ENCODE data around the gene EFNA3. TPM values are rescaled to one million over a fixed set of nuclear protein-coding genes. Genes with fewer than 3 reads are reported as not detected.
A peak's percentile ranks its signal among the peaks of the same experiment; 100 is the strongest.

EFNA3 gene
- polyA plus RNA-seq, 1 donor (not counting 4 experiments of a cell fraction or from before 2014, with no cell fraction given) = 4.4 TPM

DNA sequence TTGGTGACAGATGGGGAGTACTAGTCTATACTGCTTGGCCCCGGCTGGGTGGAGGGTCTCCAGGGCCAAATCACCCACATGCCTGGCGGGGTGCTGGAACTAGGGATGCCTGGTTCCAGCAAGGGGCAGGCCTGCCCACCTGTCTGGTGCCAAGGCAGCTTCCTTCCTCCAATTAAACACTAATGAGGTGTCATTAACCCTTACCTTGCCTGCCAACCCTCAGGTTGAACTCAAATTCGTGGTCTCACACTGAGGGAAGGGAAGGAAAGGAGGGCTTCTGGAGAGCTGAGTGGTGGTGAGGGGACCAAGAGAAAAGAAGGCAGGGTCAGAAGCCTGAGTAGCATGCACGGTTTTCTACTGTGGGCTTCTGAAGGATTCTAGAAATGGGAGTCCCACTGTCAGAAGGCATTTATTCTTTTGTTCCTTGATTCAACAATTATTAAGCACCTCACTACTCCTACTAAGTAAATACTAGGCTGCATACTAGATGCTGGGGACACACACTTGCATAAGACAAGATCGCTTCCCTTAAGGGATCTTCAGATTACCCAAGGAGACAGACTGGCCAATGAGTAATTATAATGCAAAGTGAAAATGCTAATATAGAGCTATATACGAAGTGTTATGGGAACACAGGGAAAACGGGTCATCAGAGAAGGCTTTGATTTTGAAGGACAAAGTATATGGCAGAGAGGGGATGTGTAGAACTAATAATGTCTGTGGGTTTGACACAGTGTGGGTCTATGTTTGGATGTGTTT lies 5.9 kb upstream of the EFNA3 start:
- H3K9ac ChIP-seq (ENCODE audit: control insufficient read depth, extremely low read depth, insufficient read depth, low read length) = no peak overlapping the region
- FAIRE-seq = no peak
- H3K27ac ChIP-seq (ENCODE audit: control insufficient read depth, insufficient read depth, low read length) = no peak overlapping the region
- TF ChIP-seq, protein P1, sequence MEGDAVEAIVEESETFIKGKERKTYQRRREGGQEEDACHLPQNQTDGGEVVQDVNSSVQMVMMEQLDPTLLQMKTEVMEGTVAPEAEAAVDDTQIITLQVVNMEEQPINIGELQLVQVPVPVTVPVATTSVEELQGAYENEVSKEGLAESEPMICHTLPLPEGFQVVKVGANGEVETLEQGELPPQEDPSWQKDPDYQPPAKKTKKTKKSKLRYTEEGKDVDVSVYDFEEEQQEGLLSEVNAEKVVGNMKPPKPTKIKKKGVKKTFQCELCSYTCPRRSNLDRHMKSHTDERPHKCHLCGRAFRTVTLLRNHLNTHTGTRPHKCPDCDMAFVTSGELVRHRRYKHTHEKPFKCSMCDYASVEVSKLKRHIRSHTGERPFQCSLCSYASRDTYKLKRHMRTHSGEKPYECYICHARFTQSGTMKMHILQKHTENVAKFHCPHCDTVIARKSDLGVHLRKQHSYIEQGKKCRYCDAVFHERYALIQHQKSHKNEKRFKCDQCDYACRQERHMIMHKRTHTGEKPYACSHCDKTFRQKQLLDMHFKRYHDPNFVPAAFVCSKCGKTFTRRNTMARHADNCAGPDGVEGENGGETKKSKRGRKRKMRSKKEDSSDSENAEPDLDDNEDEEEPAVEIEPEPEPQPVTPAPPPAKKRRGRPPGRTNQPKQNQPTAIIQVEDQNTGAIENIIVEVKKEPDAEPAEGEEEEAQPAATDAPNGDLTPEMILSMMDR (optimal IDR thresholded peaks at IDR 0.05 in 1 of 3, IDR thresholded peaks at IDR 0.05 in 1 of 3, conservative IDR thresholded peaks at IDR 0.05 in 1 of 3; ENCODE audit: extremely low read depth in 1 of 3, insufficient read depth in 2 of 3, low read length in 3 of 3) = no peak
- no peak for TF ChIP-seq EZH2 (IDR thresholded peaks at IDR 0.05; ENCODE audit: low read length)
- H3K9me1 ChIP-seq (ENCODE audit: control insufficient read depth, extremely low read depth, insufficient read depth, low read length) = no peaks in the 10 kb centered on the region
- H3K4me2 ChIP-seq (ENCODE audit: control insufficient read depth, extremely low read depth, insufficient read depth, low read depth, low read length) = peak overlapping the region; percentile 49
- H4K20me1 ChIP-seq (ENCODE audit: control insufficient read depth, extremely low read depth, insufficient read depth, low read length) = no peaks in the 10 kb centered on the region
- H2AFZ ChIP-seq (ENCODE audit: control insufficient read depth, low read length) = no peak overlapping the region
- dilution Hi-C loops (cut with MboI; ENCODE audit: extremely low pct_ligation_motif_present, low sequenced_read_pairs) = no loop called here
- no peaks in the 10 kb centered on the region for H3K79me2 ChIP-seq (ENCODE audit: control insufficient read depth, insufficient read depth, low read length)
- no peaks in the 10 kb centered on the region for H3K27me3 ChIP-seq (ENCODE audit: control insufficient read depth, extremely low read depth, insufficient read depth, low read length)
- peaks cover 0 to 11% of the 10 kb centered on the region in 2 experiments for H3K36me3 ChIP-seq (ENCODE audit: control insufficient read depth in 2 of 2, extremely low read depth in 1 of 2, insufficient read depth in 2 of 2, low read length in 2 of 2)
- H3K4me3 ChIP-seq (ENCODE audit: control insufficient read depth in 2 of 3, extremely low read depth in 1 of 3, insufficient read depth in 2 of 3, low read depth in 1 of 3, low read length in 3 of 3) = no peak overlapping the region
- DNase-seq (ENCODE audit: low read depth, low spot score) = no peak
- H3K4me1 ChIP-seq (ENCODE audit: control insufficient read depth, extremely low read depth, insufficient read depth, low read length) = peaks cover 21% of the 10 kb centered on the region
- no peaks in the 10 kb centered on the region for H3K9me3 ChIP-seq (ENCODE audit: control insufficient read depth, low read depth, low read length)

DNA sequence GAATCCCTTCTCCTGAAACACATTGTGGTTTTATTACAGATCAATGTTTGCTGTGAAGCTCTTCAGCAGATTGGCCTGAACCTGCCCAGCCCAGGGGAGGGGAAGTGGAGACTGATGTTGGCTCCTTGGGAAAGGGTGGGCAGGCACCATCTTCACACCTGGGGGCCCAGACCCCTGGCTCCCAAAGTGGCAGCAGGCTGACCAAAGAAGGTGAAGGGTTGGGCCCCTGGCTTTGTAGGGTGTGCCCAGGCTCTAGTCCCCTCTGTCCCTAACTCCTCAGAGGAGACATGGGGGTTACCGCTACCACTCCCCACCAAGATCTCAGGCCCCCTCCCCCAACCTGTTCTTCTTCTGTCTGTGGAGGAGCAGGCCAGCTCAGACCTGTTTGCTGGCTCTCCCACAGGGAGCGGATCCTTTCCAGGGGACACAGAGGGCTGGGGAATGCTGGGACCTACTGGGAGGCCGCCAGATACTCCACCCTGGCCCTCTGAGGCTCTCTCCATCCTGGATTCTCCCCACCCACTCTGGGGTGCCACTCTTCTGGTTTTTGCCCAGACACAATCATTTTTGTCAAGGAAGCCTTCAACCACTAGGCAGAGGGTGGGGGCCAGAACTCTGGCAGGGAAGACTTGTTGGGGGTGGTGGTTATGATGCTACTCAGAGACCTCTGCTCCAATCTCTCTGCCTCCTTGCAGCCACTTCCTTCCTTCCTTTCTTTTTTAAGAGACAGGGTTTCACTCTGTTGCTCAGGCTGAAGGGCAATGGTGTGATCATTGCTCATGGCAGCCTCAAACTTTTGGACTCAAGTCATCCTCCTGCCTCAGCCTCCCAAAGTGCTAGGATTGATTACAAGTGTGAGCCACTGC lies 5.0 kb upstream of the EFNA3 start:
- no peak for DNase-seq (ENCODE audit: low read depth, low spot score)
- no peak overlapping the region for H3K4me3 ChIP-seq (ENCODE audit: control insufficient read depth in 2 of 3, extremely low read depth in 1 of 3, insufficient read depth in 2 of 3, low read depth in 1 of 3, low read length in 3 of 3)
- no peaks in the 10 kb centered on the region for H3K9me3 ChIP-seq (ENCODE audit: control insufficient read depth, low read depth, low read length)
- H3K4me1 ChIP-seq (ENCODE audit: control insufficient read depth, extremely low read depth, insufficient read depth, low read length) = peaks cover 26% of the 10 kb centered on the region
- H3K27me3 ChIP-seq (ENCODE audit: control insufficient read depth, extremely low read depth, insufficient read depth, low read length) = no peaks in the 10 kb centered on the region
- H3K36me3 ChIP-seq (ENCODE audit: control insufficient read depth in 2 of 2, extremely low read depth in 1 of 2, insufficient read depth in 2 of 2, low read length in 2 of 2) = peaks cover 0 to 9% of the 10 kb centered on the region in 2 experiments
- H3K79me2 ChIP-seq (ENCODE audit: control insufficient read depth, insufficient read depth, low read length) = no peaks in the 10 kb centered on the region
- dilution Hi-C loops (cut with MboI; ENCODE audit: extremely low pct_ligation_motif_present, low sequenced_read_pairs) = no loop called here
- no peaks in the 10 kb centered on the region for H3K9me1 ChIP-seq (ENCODE audit: control insufficient read depth, extremely low read depth, insufficient read depth, low read length)
- no peak for FAIRE-seq
- no peak overlapping the region for H3K27ac ChIP-seq (ENCODE audit: control insufficient read depth, insufficient read depth, low read length)
- H3K4me2 ChIP-seq (ENCODE audit: control insufficient read depth, extremely low read depth, insufficient read depth, low read depth, low read length) = peak overlapping the region; percentile 49
- no peaks in the 10 kb centered on the region for H4K20me1 ChIP-seq (ENCODE audit: control insufficient read depth, extremely low read depth, insufficient read depth, low read length)
- no peak for TF ChIP-seq EZH2 (IDR thresholded peaks at IDR 0.05; ENCODE audit: low read length)
- TF ChIP-seq, protein P1 (optimal IDR thresholded peaks at IDR 0.05 in 1 of 3, IDR thresholded peaks at IDR 0.05 in 1 of 3, conservative IDR thresholded peaks at IDR 0.05 in 1 of 3; ENCODE audit: extremely low read depth in 1 of 3, insufficient read depth in 2 of 3, low read length in 3 of 3) = no peak
- no peak overlapping the region for H2AFZ ChIP-seq (ENCODE audit: control insufficient read depth, low read length)
- H3K9ac ChIP-seq (ENCODE audit: control insufficient read depth, extremely low read depth, insufficient read depth, low read length) = no peak overlapping the region

Data from keratinocyte (primary cell).